ENCODE results near the gene DCANP1.

DNA sequence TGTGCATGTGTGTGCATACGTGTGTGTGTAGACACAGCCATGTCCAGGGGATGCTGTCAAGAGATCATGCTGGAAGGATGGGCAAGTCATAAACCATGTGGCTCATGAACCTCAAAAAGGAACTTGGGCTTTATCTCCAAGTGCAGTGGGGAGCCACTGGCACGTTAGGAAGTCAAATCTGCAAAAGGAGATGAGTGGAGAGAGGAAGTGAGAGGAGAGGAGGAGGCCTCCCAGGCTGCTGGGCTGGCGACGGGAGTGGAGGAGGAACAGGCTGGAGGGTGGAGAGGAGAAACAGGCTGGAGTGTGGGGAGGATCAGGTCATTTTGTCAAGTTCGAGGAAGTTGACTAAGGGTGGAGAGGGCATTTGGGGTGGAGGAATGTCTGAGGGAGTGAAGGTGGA lies 34.2 kb upstream of the DCANP1 start:
- TF ChIP-seq, protein P1, sequence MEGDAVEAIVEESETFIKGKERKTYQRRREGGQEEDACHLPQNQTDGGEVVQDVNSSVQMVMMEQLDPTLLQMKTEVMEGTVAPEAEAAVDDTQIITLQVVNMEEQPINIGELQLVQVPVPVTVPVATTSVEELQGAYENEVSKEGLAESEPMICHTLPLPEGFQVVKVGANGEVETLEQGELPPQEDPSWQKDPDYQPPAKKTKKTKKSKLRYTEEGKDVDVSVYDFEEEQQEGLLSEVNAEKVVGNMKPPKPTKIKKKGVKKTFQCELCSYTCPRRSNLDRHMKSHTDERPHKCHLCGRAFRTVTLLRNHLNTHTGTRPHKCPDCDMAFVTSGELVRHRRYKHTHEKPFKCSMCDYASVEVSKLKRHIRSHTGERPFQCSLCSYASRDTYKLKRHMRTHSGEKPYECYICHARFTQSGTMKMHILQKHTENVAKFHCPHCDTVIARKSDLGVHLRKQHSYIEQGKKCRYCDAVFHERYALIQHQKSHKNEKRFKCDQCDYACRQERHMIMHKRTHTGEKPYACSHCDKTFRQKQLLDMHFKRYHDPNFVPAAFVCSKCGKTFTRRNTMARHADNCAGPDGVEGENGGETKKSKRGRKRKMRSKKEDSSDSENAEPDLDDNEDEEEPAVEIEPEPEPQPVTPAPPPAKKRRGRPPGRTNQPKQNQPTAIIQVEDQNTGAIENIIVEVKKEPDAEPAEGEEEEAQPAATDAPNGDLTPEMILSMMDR (IDR thresholded peaks at IDR 0.05), result no peak
- TF ChIP-seq POLR2A (IDR thresholded peaks at IDR 0.05) (no peak), POLR2AphosphoS5 (IDR thresholded peaks at IDR 0.05) (no peak), EP300 (IDR thresholded peaks at IDR 0.05) (no peak)
